ENCODE results near the gene CORO1C.
"Not testable (repeated sequence)": the region's sequence is repeated elsewhere in the genome, so short reads cannot be mapped to it uniquely, and the experiment has no call there.

CORO1C gene

GRCh38 chr12:108633081-108633533 lies 98.2 kb downstream of the CORO1C start:
- peak; percentile 63 for DNase-seq

GRCh38 chr12:108631261-108631660 lies 100.1 kb downstream of the CORO1C start:
- DNase-seq = peak; percentile 55

- DNase-seq = peak; percentile 65
These were observed 100.7 kb downstream of the CORO1C start for GRCh38 chr12:108630481-108631207.

- peak; percentile 82 for DNase-seq
These were observed 101.4 kb downstream of the CORO1C start for GRCh38 chr12:108629824-108630476.

DNA sequence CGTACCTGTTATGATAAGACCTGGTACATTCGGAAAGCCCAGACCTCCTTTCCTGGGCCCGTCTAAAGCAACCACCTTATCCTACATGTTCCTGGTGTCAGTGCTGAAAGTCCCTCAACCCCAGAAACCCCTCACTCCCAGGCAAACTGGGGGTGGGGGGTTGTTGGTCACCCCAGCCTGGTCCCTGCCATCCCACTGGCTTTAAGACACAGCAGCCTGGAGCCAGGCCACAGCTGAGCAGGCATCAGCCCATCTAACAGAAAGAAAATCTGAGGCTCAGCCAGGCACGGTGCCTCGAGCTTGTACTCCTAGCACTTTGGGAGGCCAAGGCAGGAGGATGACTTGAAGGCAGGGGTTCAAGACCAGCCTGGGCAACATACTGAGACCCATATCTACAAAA lies 102.2 kb downstream of the CORO1C start:
- peak; percentile 66 for DNase-seq

DNA sequence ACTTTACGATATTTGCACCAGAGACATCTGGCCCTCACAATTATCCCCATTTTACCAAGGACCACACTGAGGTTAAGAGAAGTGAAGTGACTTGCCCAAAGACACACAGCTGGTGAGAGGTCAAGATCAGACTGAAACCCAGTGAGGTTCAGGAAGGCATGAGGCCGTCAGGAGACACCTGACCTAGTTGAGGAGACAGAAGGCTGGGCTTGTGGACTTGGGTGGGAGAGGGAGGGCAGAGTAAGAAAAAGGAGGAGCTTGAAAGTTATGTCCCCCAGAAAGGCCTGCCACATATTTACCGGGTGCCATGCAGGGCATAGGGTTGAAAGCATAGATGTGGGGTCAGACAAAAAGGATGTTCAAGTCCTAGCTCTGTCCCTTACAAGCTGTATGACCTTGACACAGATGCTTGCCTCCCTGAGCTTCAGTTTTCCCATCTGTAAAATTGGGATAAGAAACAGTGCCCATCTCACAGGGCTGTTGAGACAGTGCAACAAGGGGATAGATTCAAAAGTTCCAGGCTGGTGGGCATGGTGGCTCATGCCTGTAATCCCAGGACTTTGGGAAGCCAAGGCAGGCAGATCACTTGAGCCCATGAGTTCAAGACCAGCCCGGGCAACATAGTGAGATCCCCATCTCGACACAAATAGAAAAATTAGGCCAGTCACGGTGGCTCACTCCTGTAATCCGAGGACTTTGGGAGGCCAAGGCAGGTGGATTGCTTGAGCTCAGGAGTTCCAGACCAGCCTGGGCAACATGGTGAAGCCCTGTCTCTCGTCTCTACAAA lies 104.0 kb downstream of the CORO1C start:
- no peak for DNase-seq

- no peak for DNase-seq
These were observed 106.1 kb downstream of the CORO1C start for GRCh38 chr12:108625228-108625627.

GRCh38 chr12:108623577-108623976 lies 107.7 kb downstream of the CORO1C start:
- DNase-seq = no peak

- no peak for DNase-seq
These were observed 108.3 kb downstream of the CORO1C start for GRCh38 chr12:108622921-108623514.

GRCh38 chr12:108622421-108622820 lies 108.9 kb downstream of the CORO1C start:
- DNase-seq = no peak

DNA sequence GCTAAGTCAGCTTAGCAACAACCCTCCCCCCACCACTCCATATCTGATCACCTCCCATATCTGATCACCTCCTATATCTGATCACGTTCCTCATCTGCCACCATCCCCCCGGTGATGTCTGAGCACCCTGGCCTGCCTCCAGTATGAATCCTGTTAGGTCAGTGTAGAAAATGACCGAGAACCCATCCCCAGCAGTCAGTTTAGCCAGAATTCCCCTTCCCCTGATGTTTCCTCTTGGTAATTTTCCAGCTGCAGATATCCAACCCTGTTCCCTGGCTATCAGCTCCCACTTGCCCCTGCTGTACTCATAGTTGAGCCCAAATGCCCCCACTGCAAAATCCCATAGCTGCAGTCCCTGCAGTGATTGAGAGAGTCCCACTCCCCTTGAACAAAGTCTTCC lies 110.2 kb downstream of the CORO1C start:
- no peak for DNase-seq

- DNase-seq = no peak
These were observed 111.0 kb downstream of the CORO1C start for GRCh38 chr12:108620236-108620879.

GRCh38 chr12:108619369-108620160 lies 111.8 kb downstream of the CORO1C start:
- DNase-seq = no peak

- not testable (repeated sequence) for DNase-seq
These were observed 112.4 kb downstream of the CORO1C start for GRCh38 chr12:108618953-108619274.

GRCh38 chr12:108618079-108618952 lies 113.0 kb downstream of the CORO1C start:
- DNase-seq = peak; percentile 92

DNA sequence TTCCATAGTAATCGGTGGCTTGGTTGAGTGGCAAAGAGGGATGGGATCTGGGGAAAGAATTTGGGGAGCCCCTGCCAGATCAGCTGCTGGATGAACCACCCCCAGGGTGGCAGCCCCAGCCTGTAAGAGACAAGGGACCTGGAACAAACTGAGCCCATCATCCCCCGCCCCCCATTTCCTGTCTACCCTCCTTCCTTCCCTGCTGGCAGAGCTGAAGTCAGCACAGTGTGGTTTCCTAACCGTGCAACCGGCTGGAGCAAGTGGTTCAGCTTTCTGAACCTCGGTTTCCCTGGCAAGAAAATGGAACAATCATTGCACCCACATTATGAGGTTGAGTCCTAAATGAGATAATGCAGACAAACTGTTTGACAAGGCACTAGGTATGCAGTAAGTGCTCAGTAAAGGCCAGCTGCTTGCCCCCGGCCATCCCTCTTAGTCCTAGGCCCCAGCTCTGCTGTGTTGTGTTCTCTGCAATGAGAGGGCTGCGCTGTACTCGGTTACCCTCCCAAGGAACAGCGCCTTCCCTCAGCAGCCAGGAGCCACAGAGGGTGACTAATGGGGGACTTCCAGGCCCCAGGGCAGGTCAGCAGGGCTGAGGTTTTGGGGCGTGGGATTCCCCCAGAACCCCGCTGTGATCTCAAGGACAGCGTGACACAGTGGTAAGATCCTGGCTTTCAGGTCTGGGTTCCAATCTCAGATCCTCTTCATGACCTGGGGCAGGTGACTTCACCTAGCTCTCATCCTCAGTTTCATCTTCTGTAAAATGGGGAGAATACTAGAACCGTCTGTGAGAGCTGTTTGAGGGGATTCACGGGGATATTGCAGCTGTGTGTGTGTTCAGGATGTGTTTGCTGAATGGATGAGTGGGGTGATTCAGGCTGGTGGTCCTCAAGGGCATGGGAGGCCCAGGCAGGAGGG lies 114.1 kb downstream of the CORO1C start:
- peak; percentile 94 for DNase-seq

DNA sequence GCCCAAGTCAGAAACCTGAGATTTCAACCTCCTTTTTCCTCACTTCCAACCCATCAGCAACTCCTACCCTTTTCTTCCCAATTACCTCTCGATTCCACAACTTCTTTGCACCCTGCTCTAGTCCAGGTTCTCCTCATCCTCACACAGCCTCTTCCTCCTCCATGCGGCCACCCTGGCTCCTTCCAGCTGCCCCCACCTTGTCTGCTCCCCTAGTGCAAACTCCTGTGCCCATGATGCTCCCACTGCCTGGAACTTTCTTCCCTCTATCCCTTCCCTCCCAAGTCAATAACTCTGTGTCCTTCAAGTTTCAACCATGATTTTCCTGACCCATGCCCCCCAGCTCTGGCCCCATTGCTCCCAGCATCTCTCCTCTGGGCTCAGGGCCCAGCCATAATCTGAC lies 115.0 kb downstream of the CORO1C start:
- DNase-seq = no peak

DNA sequence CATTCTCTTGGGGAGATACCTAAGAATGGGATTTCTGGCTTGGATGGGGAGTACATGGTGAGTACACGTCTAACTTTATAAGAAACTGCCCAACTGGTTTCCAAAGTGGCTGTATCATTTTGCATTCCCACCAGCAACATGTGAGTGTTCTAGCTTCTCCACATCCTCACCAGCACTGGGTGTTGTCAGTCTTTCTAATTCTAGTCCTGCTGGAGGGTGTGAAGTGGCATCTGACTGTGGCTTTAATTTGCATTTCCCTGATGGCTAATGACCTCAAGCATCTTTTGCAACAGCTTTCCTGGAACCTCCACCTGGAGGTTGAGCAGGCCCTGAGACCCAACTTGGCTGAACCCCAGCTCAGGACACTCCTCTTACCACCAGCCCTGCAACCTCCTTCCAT lies 115.4 kb downstream of the CORO1C start:
- no peak for DNase-seq

- DNase-seq = no peak
These were observed 116.7 kb downstream of the CORO1C start for GRCh38 chr12:108614639-108615038.

- no peak for DNase-seq
These were observed 117.3 kb downstream of the CORO1C start for GRCh38 chr12:108614041-108614440.

Data from activated effector memory CD4-positive, alpha-beta T cell treated with anti-CD3 and anti-CD28 coated beads, Interleukin-2, amount 50 U/mL, for 16 hours (primary cell).